Esophagus squamous epithelium (tissue), 4 donors: ENCODE data around the gene MSMB.

ENCODE experiments used
- CTCF ChIP-seq, 6 experiments: fragments of 450-650 bp in 4 of 6; fragments of 200-600 bp in 2 of 6; sonication (generic) in 2 of 6; IDR thresholded peaks; one replicate each; pipeline ENCODE4 v1.5.1; 2016 to 2019; ENCODE audit warnings: antibody characterized with exemption in 6 of 6, mild to moderate bottlenecking in 4 of 6, moderate library complexity in 4 of 6
- POLR2A ChIP-seq, 4 donors: fragments of 450-650 bp; IDR thresholded peaks; one replicate each; pipeline ENCODE4 v1.6.1; 2017; ENCODE audit warnings: antibody characterized with exemption in 4 of 4, mild to moderate bottlenecking in 4 of 4, moderate library complexity in 3 of 4

GRCh38 chr10:46050941-46051623 lies 5.0 kb upstream of the MSMB start:
- no peak for TF ChIP-seq CTCF (IDR thresholded peaks at IDR 0.05)
- no peak for TF ChIP-seq POLR2A (IDR thresholded peaks at IDR 0.05)
